WTC11 (cell line): ENCODE data around the gene OS9. TPM values are rescaled to one million over a fixed set of nuclear protein-coding genes. Genes with fewer than 3 reads are reported as not detected.

Experiments used
- ATAC-seq: fragments of 200-7000 bp; cut with Tn5 transposase; 2 replicates; pipeline ENCODE4 v1.10.0; 2021; ENCODE audit warnings: mild to moderate bottlenecking, moderate library complexity
- CTCF ChIA-PET: fragments of 300-600 bp; sonication (Branson Sonifier 250); formaldehyde crosslinking; loops from one replicate; lab custom pipeline; 2021; ENCODE audit warnings: antibody characterized with exemption; lab: Charles Lee
- POLR2A ChIA-PET: fragments of 350-600 bp; sonication (Branson Sonifier 250); formaldehyde crosslinking; loops from one replicate; lab custom pipeline; 2021; ENCODE audit warnings: antibody characterized with exemption; lab: Charles Lee
- DNase-seq: peaks from one replicate; pipeline ENCODE4 v3.0.0; 2021; ENCODE audit warnings: low spot score
- H3K27ac Mint-ChIP-seq: 2 replicates; pipeline ENCODE4 v1.8.0; 2021; ENCODE audit warnings: mixed read lengths
- H3K27me3 Mint-ChIP-seq: 2 replicates; pipeline ENCODE4 v1.8.0; 2021; ENCODE audit warnings: low read depth, mild to moderate bottlenecking, moderate library complexity, mixed read lengths
- H3K36me3 Mint-ChIP-seq: 2 replicates; pipeline ENCODE4 v1.8.0; 2021; ENCODE audit warnings: mixed read lengths
- H3K4me1 Mint-ChIP-seq: 2 replicates; pipeline ENCODE4 v1.8.0; 2022; ENCODE audit warnings: mixed read lengths
- H3K4me3 Mint-ChIP-seq: 2 replicates; pipeline ENCODE4 v1.8.0; 2021; ENCODE audit warnings: mild to moderate bottlenecking, moderate library complexity, mixed read lengths
- H3K9me3 Mint-ChIP-seq: 2 replicates; pipeline ENCODE4 v1.8.0; 2021; ENCODE audit warnings: mixed read lengths
- ARID4B ChIP-seq: sonication (generic); formaldehyde crosslinking; IDR thresholded peaks from 2 replicates; pipeline ENCODE4 v1.8.0; 2023; ENCODE audit warnings: missing genetic modification reagents, mild to moderate bottlenecking, borderline replicate concordance
- ATF6 ChIP-seq: sonication (generic); formaldehyde crosslinking; IDR thresholded peaks from 2 replicates; pipeline ENCODE4 v1.8.1; 2023; ENCODE audit warnings: mild to moderate bottlenecking, missing genetic modification reagents
- HMGA2 ChIP-seq: fragments of 250-450 bp; sonication (Bioruptor Pico); IDR thresholded peaks from 2 replicates; pipeline ENCODE4 v1.4.0; 2021; ENCODE audit warnings: mild to moderate bottlenecking, moderate library complexity
- NR1H2 ChIP-seq: sonication (generic); formaldehyde crosslinking; IDR thresholded peaks from 2 replicates; pipeline ENCODE4 v1.9.0; 2021; ENCODE audit warnings: mild to moderate bottlenecking, moderate library complexity, missing genetic modification reagents
- OVOL2 ChIP-seq: fragments of 250-450 bp; sonication (Bioruptor Pico); IDR thresholded peaks from 2 replicates; pipeline ENCODE4 v1.9.0; 2021; ENCODE audit warnings: mild to moderate bottlenecking, borderline replicate concordance
- RORB ChIP-seq: fragments of 250-450 bp; sonication (Bioruptor Pico); IDR thresholded peaks from 2 replicates; pipeline ENCODE4 v1.9.0; 2021; ENCODE audit warnings: mild to moderate bottlenecking
- SMAD3 ChIP-seq: sonication (generic); formaldehyde crosslinking; IDR thresholded peaks from 2 replicates; pipeline ENCODE4 v1.8.0; 2022; ENCODE audit warnings: missing genetic modification reagents, mild to moderate bottlenecking, borderline replicate concordance
- TCF7 ChIP-seq: sonication (generic); formaldehyde crosslinking; IDR thresholded peaks from 2 replicates; pipeline ENCODE4 v1.8.0; 2022; ENCODE audit warnings: mild to moderate bottlenecking, low read depth, missing genetic modification reagents, moderate library complexity
- USF1 ChIP-seq: sonication (generic); formaldehyde crosslinking; IDR thresholded peaks from 2 replicates; pipeline ENCODE4 v1.8.0; 2022; ENCODE audit warnings: mild to moderate bottlenecking, missing genetic modification reagents
- ZNF232 ChIP-seq: sonication (generic); formaldehyde crosslinking; IDR thresholded peaks from 2 replicates; pipeline ENCODE4 v1.8.0; 2022; ENCODE audit warnings: mild to moderate bottlenecking, missing genetic modification reagents
- ZNF317 ChIP-seq: sonication (generic); formaldehyde crosslinking; IDR thresholded peaks from 2 replicates; pipeline ENCODE4 v1.8.1; 2023; ENCODE audit warnings: low read depth, mild to moderate bottlenecking, moderate library complexity, missing genetic modification reagents, borderline replicate concordance
- ZNF425 ChIP-seq: fragments of 250-450 bp; sonication (Bioruptor Pico); conservative IDR thresholded peaks from 2 replicates; pipeline ENCODE4 v1.9.0; 2021; ENCODE audit warnings: mild to moderate bottlenecking
- ZNF532 ChIP-seq: fragments of 250-450 bp; sonication (Bioruptor Pico); IDR thresholded peaks from 2 replicates; pipeline ENCODE4 v1.9.0; 2021; ENCODE audit warnings: mild to moderate bottlenecking, borderline replicate concordance
- ZNF671 ChIP-seq: fragments of 250-450 bp; sonication (Bioruptor Pico); IDR thresholded peaks from 2 replicates; pipeline ENCODE4 v1.8.0; 2021; ENCODE audit warnings: mild to moderate bottlenecking
- total RNA-seq: library from RNA; stranded (reverse); gene quantifications from 3 replicates; pipeline ENCODE4 v1.2.3, GENCODE V29; 2021
- TF ChIP-seq, protein P1 (sequence below): sonication (generic); formaldehyde crosslinking; conservative IDR thresholded peaks from 2 replicates; pipeline ENCODE4 v1.8.1; 2023; ENCODE audit warnings: mild to moderate bottlenecking, low read depth, missing genetic modification reagents, moderate library complexity

OS9 gene
- total RNA-seq, 1 experiment from 2014 or later, result 77.5 TPM

- Mint-ChIP-seq H3K4me3 (no peak overlapping the region), H3K9me3 (no peaks in the 10 kb centered on the region), H3K36me3 (peaks cover 16% of the 10 kb centered on the region), H3K27me3 (peaks cover 6% of the 10 kb centered on the region), H3K4me1 (no peaks in the 10 kb centered on the region), H3K27ac (no peak overlapping the region)
- TF ChIP-seq HMGA2 (CRISPR knock-in tag) (no peak), ARID4B (CRISPR knock-in tag) (no peak), NR1H2 (CRISPR knock-in tag) (no peak), RORB (no peak), TCF7 (CRISPR knock-in tag) (no peak), ZNF232 (no peak), SMAD3 (CRISPR knock-in tag) (no peak)
- TF ChIP-seq, protein P1, sequence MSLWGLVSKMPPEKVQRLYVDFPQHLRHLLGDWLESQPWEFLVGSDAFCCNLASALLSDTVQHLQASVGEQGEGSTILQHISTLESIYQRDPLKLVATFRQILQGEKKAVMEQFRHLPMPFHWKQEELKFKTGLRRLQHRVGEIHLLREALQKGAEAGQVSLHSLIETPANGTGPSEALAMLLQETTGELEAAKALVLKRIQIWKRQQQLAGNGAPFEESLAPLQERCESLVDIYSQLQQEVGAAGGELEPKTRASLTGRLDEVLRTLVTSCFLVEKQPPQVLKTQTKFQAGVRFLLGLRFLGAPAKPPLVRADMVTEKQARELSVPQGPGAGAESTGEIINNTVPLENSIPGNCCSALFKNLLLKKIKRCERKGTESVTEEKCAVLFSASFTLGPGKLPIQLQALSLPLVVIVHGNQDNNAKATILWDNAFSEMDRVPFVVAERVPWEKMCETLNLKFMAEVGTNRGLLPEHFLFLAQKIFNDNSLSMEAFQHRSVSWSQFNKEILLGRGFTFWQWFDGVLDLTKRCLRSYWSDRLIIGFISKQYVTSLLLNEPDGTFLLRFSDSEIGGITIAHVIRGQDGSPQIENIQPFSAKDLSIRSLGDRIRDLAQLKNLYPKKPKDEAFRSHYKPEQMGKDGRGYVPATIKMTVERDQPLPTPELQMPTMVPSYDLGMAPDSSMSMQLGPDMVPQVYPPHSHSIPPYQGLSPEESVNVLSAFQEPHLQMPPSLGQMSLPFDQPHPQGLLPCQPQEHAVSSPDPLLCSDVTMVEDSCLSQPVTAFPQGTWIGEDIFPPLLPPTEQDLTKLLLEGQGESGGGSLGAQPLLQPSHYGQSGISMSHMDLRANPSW (CRISPR knock-in tag), result no peak
- no peak for ATAC-seq
- no peak for DNase-seq
- CTCF ChIA-PET, result interaction anchor here (0.5 kb wide), 1 partner anchor 1892 kb away, joined by 3 read pairs; no protein-coding TSS in a partner anchor
- POLR2A ChIA-PET, result no interaction called here
These were observed 24.1 kb downstream of the OS9 start for GRCh38 chr12:57717846-57718640.

DNA sequence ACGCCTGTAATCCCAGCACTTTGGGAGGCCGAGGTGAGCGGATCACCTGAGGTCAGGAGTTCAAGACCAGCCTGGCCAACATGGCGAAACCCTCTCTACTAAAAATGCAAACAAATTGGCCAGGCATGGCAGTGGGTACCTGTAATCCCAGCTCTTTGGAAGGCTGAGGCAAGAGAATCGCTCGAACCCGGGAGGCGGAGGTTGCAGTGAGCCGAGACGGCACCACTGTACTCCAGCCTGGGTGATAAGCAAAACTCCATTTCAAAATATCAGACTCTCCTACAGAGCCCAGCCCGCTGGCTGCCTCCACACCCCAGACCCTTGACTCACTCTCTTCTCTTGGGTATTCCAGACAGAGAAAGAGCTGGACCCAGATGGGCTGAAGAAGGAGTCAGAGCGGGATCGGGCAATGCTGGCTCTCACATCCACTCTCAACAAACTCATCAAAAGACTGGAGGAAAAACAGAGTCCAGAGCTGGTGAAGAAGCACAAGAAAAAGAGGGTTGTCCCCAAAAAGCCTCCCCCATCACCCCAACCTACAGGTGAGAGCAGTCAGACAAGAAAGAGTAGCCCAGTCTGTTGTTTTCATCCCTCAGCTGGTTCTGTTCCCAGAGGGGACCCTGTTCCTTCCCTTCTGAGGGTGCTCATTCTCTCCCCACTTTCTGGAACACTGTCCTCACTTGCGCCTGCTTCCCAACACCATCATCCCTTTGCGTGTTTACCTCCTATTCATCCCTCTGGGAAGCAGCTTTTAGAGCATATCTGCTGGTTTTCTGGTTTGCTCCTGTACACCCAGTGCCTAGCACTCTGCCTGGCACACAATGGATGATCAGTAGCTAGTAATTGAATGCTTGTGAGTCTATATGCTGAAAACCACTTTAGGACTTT, 25.0 kb downstream of the OS9 start:
- CTCF ChIA-PET, result interaction anchor here (0.7 to 2.4 kb wide), 2 partner anchors 18 to 41 kb away, joined by 3 to 6 read pairs; no protein-coding TSS in a partner anchor
- no peak overlapping the region for H3K27ac Mint-ChIP-seq
- ATAC-seq, result no peak
- no peak for DNase-seq
- POLR2A ChIA-PET, result no interaction called here
- no peak overlapping the region for H3K4me3 Mint-ChIP-seq
- H3K9me3 Mint-ChIP-seq, result no peaks in the 10 kb centered on the region
- H3K36me3 Mint-ChIP-seq, result peaks cover 16% of the 10 kb centered on the region
- H3K4me1 Mint-ChIP-seq, result no peaks in the 10 kb centered on the region
- H3K27me3 Mint-ChIP-seq, result peaks cover 14% of the 10 kb centered on the region
- TF ChIP-seq TCF7 (CRISPR knock-in tag) (no peak), ZNF532 (CRISPR knock-in tag) (no peak), ZNF317 (CRISPR knock-in tag) (no peak), ATF6 (no peak), OVOL2 (CRISPR knock-in tag) (no peak), USF1 (CRISPR knock-in tag) (no peak), ZNF425 (CRISPR knock-in tag) (no peak), ZNF671 (no peak)
